HepG2 (cell line): ENCODE data around the gene GRIFIN. TPM values are rescaled to one million over a fixed set of nuclear protein-coding genes. Genes with fewer than 3 reads are reported as not detected.

Experiments used
- HNF4A ChIP-seq: sonication (generic); formaldehyde crosslinking; IDR thresholded peaks from 2 replicates; pipeline ENCODE4 v1.4.0; 2020; ENCODE audit warnings: missing genetic modification reagents
- KDM2A ChIP-seq: sonication (generic); formaldehyde crosslinking; IDR thresholded peaks from 2 replicates; pipeline ENCODE4 v1.4.0; 2020; ENCODE audit warnings: low read depth, missing genetic modification reagents, borderline replicate concordance
- NR2F6 ChIP-seq, 2 experiments: IDR thresholded peaks; 2 replicates each; pipeline ENCODE4 v1.6.1; 2016; ENCODE audit warnings: antibody characterized with exemption in 1 of 2, mild to moderate bottlenecking in 1 of 2
- RAD21 ChIP-seq: fragments of 450-650 bp; formaldehyde crosslinking; IDR thresholded peaks from 2 replicates; pipeline ENCODE4 v1.5.0; 2020; ENCODE audit warnings: mild to moderate bottlenecking
- XRCC5 ChIP-seq: fragments of 200-400 bp; formaldehyde crosslinking; optimal IDR thresholded peaks from 2 replicates; pipeline ENCODE3; 2017; ENCODE audit warnings: mild to moderate bottlenecking, low read length
- ZC3H4 ChIP-seq: sonication (generic); formaldehyde crosslinking; IDR thresholded peaks from 2 replicates; pipeline ENCODE4 v1.4.0; 2020; ENCODE audit warnings: missing genetic modification reagents, borderline replicate concordance
- ZNF296 ChIP-seq: sonication (generic); formaldehyde crosslinking; conservative IDR thresholded peaks from 2 replicates; pipeline ENCODE4 v1.5.0; 2020; ENCODE audit warnings: mild to moderate bottlenecking, missing genetic modification reagents
- ZNF432 ChIP-seq: sonication (generic); formaldehyde crosslinking; IDR thresholded peaks from 2 replicates; pipeline ENCODE4 v1.5.0; 2020; ENCODE audit warnings: missing genetic modification reagents, mild to moderate bottlenecking, borderline replicate concordance
- ZNF788 ChIP-seq: sonication (generic); formaldehyde crosslinking; IDR thresholded peaks from 2 replicates; pipeline ENCODE4 v1.5.0; 2020; ENCODE audit warnings: mild to moderate bottlenecking, missing genetic modification reagents, borderline replicate concordance
- polyA plus RNA-seq, 8 experiments: library from polyadenylated mRNA; depleted of rRNA in 3 of 8; stranded (reverse) in 7 of 8; unstranded in 1 of 8; fragments of >200 nt; fragmentation: Illumina TruSeq in 4 of 8; extraction: Trizol in 4 of 8; gene quantifications; 2 replicates each; pipeline versions ENCODE4 v1.2.1 to v1.2.3, GENCODE V29; 2011 to 2016; ENCODE audit warnings: low read depth in 4 of 8, missing spikeins in 1 of 8, mixed read lengths in 1 of 8; ENCODE audit not compliant: insufficient read depth in 1 of 8
- total RNA-seq, 5 experiments: library from RNA; depleted of rRNA; stranded (reverse); fragments of >200 nt; fragmentation: Illumina TruSeq; extraction: Trizol; gene quantifications; 2 replicates each; pipeline ENCODE4 v1.2.3, GENCODE V29; 2016; ENCODE audit warnings: low read depth in 1 of 5
- TF ChIP-seq, protein P1 (sequence below): sonication (generic); formaldehyde crosslinking; IDR thresholded peaks from 2 replicates; pipeline ENCODE4 v1.4.0; 2020; ENCODE audit warnings: missing genetic modification reagents
- TF ChIP-seq, protein P2 (sequence below): sonication (generic); formaldehyde crosslinking; IDR thresholded peaks from 2 replicates; pipeline ENCODE4 v1.4.0; 2020; ENCODE audit warnings: missing genetic modification reagents
- TF ChIP-seq, protein P3 (sequence below): sonication (generic); formaldehyde crosslinking; IDR thresholded peaks from 2 replicates; pipeline ENCODE4 v1.4.0; 2020; ENCODE audit warnings: mild to moderate bottlenecking, missing genetic modification reagents, borderline replicate concordance
- TF ChIP-seq, protein P4 (sequence below): sonication (generic); formaldehyde crosslinking; IDR thresholded peaks from 2 replicates; pipeline ENCODE4 v1.5.1; 2020; ENCODE audit warnings: mild to moderate bottlenecking, moderate library complexity, missing genetic modification reagents

Gene GRIFIN
- total and polyA plus RNA-seq, 2 of the 13 experiments (the other 11 are each of a cell fraction or from before 2014, with no cell fraction given) = not detected

DNA sequence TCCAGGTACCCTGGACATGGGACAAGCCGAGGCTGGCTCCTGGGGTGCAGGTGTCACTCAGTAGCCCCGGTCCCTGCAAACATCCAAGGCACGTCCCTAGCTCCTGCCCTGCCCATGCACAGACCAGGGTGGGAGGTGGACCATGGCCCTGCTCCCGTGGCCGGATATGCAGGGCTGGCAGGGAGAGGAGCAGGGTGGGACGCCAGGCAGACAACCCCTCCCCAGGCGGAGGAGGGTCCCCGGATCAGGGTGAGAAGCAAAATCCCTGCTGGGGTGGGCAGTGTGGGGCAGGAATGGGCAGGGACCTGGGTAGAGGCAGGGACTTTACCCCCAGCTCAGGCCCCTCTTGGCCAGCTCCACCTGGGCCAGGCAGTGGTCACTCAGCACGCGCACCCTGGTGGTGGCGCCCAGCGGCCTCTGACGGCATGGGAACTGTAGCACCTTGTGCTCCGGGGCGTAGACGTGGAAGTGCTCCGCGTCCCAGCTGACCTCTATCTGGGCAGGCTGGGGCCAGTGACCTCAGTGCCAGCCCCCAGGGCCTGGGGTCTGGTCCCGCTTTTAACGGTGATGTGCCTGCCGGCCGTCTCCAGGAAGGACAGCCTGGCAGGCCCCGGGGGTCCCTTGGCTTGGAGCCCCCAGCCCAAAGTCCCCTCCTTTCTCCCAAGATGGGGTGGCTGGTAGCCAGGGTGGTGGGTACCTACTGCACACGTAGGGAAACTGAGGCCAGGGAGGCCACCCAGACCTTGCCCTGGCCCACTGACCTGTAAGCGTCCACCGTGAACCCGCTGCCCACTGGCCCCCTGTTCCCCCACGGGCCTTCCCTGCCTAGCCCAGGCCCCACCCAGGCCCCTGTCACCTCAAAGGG, 1.2 kb downstream of the GRIFIN start (continued):
- TF ChIP-seq, protein P1, sequence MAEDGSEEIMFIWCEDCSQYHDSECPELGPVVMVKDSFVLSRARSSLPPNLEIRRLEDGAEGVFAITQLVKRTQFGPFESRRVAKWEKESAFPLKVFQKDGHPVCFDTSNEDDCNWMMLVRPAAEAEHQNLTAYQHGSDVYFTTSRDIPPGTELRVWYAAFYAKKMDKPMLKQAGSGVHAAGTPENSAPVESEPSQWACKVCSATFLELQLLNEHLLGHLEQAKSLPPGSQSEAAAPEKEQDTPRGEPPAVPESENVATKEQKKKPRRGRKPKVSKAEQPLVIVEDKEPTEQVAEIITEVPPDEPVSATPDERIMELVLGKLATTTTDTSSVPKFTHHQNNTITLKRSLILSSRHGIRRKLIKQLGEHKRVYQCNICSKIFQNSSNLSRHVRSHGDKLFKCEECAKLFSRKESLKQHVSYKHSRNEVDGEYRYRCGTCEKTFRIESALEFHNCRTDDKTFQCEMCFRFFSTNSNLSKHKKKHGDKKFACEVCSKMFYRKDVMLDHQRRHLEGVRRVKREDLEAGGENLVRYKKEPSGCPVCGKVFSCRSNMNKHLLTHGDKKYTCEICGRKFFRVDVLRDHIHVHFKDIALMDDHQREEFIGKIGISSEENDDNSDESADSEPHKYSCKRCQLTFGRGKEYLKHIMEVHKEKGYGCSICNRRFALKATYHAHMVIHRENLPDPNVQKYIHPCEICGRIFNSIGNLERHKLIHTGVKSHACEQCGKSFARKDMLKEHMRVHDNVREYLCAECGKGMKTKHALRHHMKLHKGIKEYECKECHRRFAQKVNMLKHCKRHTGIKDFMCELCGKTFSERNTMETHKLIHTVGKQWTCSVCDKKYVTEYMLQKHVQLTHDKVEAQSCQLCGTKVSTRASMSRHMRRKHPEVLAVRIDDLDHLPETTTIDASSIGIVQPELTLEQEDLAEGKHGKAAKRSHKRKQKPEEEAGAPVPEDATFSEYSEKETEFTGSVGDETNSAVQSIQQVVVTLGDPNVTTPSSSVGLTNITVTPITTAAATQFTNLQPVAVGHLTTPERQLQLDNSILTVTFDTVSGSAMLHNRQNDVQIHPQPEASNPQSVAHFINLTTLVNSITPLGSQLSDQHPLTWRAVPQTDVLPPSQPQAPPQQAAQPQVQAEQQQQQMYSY (CRISPR knock-in tag) = no peak
- TF ChIP-seq XRCC5 (peak; percentile 47), HNF4A (0 out of 2 replicates have a peak, but pooled peaks have one; percentile 13), ZC3H4 (CRISPR knock-in tag) (no peak), RAD21 (CRISPR knock-in tag) (0 out of 2 replicates have a peak, but pooled peaks have one; percentile 38), NR2F6 (IDR thresholded peaks at IDR 0.05) (no peak), NR2F6 (CRISPR knock-in tag; IDR thresholded peaks at IDR 0.05) (peak; percentile 32; the same call in 1 of the 2 replicates), ZNF296 (peak; percentile 86; the same call in 1 of the 2 replicates), KDM2A (CRISPR knock-in tag) (peak; percentile 41; the same call in 1 of the 2 replicates), ZNF788 (CRISPR knock-in tag) (0 out of 2 replicates have a peak, but pooled peaks have one; percentile 10), ZNF432 (CRISPR knock-in tag) (no peak)
- TF ChIP-seq, protein P2, sequence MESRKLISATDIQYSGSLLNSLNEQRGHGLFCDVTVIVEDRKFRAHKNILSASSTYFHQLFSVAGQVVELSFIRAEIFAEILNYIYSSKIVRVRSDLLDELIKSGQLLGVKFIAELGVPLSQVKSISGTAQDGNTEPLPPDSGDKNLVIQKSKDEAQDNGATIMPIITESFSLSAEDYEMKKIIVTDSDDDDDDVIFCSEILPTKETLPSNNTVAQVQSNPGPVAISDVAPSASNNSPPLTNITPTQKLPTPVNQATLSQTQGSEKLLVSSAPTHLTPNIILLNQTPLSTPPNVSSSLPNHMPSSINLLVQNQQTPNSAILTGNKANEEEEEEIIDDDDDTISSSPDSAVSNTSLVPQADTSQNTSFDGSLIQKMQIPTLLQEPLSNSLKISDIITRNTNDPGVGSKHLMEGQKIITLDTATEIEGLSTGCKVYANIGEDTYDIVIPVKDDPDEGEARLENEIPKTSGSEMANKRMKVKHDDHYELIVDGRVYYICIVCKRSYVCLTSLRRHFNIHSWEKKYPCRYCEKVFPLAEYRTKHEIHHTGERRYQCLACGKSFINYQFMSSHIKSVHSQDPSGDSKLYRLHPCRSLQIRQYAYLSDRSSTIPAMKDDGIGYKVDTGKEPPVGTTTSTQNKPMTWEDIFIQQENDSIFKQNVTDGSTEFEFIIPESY = peak; percentile 94
- TF ChIP-seq, protein P3, sequence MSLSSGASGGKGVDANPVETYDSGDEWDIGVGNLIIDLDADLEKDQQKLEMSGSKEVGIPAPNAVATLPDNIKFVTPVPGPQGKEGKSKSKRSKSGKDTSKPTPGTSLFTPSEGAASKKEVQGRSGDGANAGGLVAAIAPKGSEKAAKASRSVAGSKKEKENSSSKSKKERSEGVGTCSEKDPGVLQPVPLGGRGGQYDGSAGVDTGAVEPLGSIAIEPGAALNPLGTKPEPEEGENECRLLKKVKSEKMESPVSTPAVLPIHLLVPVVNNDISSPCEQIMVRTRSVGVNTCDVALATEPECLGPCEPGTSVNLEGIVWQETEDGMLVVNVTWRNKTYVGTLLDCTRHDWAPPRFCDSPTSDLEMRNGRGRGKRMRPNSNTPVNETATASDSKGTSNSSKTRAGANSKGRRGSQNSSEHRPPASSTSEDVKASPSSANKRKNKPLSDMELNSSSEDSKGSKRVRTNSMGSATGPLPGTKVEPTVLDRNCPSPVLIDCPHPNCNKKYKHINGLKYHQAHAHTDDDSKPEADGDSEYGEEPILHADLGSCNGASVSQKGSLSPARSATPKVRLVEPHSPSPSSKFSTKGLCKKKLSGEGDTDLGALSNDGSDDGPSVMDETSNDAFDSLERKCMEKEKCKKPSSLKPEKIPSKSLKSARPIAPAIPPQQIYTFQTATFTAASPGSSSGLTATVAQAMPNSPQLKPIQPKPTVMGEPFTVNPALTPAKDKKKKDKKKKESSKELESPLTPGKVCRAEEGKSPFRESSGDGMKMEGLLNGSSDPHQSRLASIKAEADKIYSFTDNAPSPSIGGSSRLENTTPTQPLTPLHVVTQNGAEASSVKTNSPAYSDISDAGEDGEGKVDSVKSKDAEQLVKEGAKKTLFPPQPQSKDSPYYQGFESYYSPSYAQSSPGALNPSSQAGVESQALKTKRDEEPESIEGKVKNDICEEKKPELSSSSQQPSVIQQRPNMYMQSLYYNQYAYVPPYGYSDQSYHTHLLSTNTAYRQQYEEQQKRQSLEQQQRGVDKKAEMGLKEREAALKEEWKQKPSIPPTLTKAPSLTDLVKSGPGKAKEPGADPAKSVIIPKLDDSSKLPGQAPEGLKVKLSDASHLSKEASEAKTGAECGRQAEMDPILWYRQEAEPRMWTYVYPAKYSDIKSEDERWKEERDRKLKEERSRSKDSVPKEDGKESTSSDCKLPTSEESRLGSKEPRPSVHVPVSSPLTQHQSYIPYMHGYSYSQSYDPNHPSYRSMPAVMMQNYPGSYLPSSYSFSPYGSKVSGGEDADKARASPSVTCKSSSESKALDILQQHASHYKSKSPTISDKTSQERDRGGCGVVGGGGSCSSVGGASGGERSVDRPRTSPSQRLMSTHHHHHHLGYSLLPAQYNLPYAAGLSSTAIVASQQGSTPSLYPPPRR (CRISPR knock-in tag) = no peak
- TF ChIP-seq, protein P4, sequence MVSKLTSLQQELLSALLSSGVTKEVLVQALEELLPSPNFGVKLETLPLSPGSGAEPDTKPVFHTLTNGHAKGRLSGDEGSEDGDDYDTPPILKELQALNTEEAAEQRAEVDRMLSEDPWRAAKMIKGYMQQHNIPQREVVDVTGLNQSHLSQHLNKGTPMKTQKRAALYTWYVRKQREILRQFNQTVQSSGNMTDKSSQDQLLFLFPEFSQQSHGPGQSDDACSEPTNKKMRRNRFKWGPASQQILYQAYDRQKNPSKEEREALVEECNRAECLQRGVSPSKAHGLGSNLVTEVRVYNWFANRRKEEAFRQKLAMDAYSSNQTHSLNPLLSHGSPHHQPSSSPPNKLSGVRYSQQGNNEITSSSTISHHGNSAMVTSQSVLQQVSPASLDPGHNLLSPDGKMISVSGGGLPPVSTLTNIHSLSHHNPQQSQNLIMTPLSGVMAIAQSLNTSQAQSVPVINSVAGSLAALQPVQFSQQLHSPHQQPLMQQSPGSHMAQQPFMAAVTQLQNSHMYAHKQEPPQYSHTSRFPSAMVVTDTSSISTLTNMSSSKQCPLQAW (CRISPR knock-in tag) = no peak
